Liver (tissue), 3 donors: ENCODE measurements around the gene SH3RF3.

Source experiments
- FOXA1 ChIP-seq: IDR thresholded peaks from 2 replicates; pipeline ENCODE4 v1.6.1; 2016; ENCODE audit warnings: antibody characterized with exemption
- JUND ChIP-seq, 2 donors: IDR thresholded peaks; 2 replicates each; pipeline ENCODE4 v1.6.1; 2016; ENCODE audit warnings: antibody characterized with exemption in 2 of 2
- RAD21 ChIP-seq, 2 donors: IDR thresholded peaks; 2 replicates each; pipeline ENCODE4 v1.6.1; 2016; ENCODE audit warnings: antibody characterized with exemption in 2 of 2, mild to moderate bottlenecking in 2 of 2
- SP1 ChIP-seq: IDR thresholded peaks from 2 replicates; pipeline ENCODE4 v1.6.1; 2018; ENCODE audit warnings: antibody characterized with exemption, mild to moderate bottlenecking
- TAF1 ChIP-seq: conservative IDR thresholded peaks from 2 replicates; pipeline ENCODE4 v1.6.1; 2016; ENCODE audit warnings: antibody characterized with exemption, mild to moderate bottlenecking
- TF ChIP-seq, protein P1 (sequence below): fragments of 150-350 bp; IDR thresholded peaks from 2 replicates; pipeline ENCODE4 v1.5.1; 2017; ENCODE audit warnings: improper control_type of control experiment, low read depth, low read length; ENCODE audit not compliant: missing input control
- TF ChIP-seq, protein P2 (sequence below): IDR thresholded peaks from 2 replicates; pipeline ENCODE4 v1.6.1; 2016; ENCODE audit warnings: antibody characterized with exemption, mild to moderate bottlenecking
- donor health status: healthy.
- donor health status: healthy.

DNA sequence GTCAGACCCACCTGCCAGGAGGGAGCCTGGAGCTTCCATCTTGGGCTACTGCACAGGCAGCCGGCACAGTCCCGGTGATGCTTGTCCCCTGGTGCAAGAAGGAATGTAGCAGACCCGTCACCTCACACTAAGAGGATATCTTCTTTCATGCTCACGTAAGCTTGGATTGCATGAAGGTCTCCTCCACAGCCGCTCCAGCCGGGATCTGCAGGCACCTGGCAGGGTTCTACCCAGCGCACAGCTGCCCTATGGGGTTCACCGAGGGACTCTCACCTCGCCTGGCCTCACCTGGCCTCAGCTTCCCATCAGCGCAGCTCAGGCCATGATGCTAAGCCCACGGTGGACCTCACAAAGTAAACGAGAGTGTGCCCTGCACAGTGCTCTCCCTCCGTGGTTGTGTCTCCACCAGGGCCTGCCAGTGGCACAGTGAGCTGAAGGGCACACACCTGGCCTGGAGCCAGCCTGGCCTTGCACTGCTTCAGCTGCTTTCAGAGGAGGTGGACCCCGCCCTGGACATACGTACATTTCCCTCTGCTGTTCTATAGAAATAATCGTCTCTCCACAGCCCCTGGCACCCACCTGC, 245.6 kb downstream of the SH3RF3 start:
- TF ChIP-seq, protein P1, sequence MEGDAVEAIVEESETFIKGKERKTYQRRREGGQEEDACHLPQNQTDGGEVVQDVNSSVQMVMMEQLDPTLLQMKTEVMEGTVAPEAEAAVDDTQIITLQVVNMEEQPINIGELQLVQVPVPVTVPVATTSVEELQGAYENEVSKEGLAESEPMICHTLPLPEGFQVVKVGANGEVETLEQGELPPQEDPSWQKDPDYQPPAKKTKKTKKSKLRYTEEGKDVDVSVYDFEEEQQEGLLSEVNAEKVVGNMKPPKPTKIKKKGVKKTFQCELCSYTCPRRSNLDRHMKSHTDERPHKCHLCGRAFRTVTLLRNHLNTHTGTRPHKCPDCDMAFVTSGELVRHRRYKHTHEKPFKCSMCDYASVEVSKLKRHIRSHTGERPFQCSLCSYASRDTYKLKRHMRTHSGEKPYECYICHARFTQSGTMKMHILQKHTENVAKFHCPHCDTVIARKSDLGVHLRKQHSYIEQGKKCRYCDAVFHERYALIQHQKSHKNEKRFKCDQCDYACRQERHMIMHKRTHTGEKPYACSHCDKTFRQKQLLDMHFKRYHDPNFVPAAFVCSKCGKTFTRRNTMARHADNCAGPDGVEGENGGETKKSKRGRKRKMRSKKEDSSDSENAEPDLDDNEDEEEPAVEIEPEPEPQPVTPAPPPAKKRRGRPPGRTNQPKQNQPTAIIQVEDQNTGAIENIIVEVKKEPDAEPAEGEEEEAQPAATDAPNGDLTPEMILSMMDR: no peak
- no peak for TF ChIP-seq SP1
- no peak for TF ChIP-seq TAF1
- TF ChIP-seq, protein P2, sequence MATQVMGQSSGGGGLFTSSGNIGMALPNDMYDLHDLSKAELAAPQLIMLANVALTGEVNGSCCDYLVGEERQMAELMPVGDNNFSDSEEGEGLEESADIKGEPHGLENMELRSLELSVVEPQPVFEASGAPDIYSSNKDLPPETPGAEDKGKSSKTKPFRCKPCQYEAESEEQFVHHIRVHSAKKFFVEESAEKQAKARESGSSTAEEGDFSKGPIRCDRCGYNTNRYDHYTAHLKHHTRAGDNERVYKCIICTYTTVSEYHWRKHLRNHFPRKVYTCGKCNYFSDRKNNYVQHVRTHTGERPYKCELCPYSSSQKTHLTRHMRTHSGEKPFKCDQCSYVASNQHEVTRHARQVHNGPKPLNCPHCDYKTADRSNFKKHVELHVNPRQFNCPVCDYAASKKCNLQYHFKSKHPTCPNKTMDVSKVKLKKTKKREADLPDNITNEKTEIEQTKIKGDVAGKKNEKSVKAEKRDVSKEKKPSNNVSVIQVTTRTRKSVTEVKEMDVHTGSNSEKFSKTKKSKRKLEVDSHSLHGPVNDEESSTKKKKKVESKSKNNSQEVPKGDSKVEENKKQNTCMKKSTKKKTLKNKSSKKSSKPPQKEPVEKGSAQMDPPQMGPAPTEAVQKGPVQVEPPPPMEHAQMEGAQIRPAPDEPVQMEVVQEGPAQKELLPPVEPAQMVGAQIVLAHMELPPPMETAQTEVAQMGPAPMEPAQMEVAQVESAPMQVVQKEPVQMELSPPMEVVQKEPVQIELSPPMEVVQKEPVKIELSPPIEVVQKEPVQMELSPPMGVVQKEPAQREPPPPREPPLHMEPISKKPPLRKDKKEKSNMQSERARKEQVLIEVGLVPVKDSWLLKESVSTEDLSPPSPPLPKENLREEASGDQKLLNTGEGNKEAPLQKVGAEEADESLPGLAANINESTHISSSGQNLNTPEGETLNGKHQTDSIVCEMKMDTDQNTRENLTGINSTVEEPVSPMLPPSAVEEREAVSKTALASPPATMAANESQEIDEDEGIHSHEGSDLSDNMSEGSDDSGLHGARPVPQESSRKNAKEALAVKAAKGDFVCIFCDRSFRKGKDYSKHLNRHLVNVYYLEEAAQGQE: no peak
- TF ChIP-seq JUND (IDR thresholded peaks at IDR 0.05): no peak
- no peak for TF ChIP-seq RAD21 (IDR thresholded peaks at IDR 0.05)
- no peak for TF ChIP-seq FOXA1
